HL-60 (cell line): ENCODE results near the gene TMEM108.

ENCODE experiments used
- DNase-seq, 2 experiments: peaks; one replicate each; pipeline ENCODE4 v3.0.0-alpha.2; 2010 to 2020; ENCODE audit warnings: low read depth in 1 of 2, low spot score in 1 of 2
- H3K27ac ChIP-seq: fragments of 250-450 bp; sonication (Bioruptor Pico); replicated peaks from 2 replicates; pipeline ENCODE4 v1.5.1; 2020; ENCODE audit warnings: mild to moderate bottlenecking, moderate library complexity
- H3K27me3 ChIP-seq: fragments of 250-450 bp; sonication (Bioruptor Pico); 2 replicates; pipeline ENCODE4 v1.5.1; 2021; ENCODE audit warnings: mild to moderate bottlenecking, moderate library complexity; ENCODE audit not compliant: insufficient read depth, poor library complexity, severe bottlenecking
- H3K4me3 ChIP-seq: replicated peaks from 2 replicates; pipeline ENCODE4 v1.5.1; 2011; ENCODE audit warnings: mild to moderate bottlenecking, control low read depth, low read length; ENCODE audit not compliant: insufficient read depth
- CTCF ChIP-seq: IDR thresholded peaks from one replicate; pipeline ENCODE4 v1.5.1; 2011; ENCODE audit warnings: low read length, control low read depth, inconsistent platforms; ENCODE audit not compliant: insufficient read depth
- GABPA ChIP-seq: IDR thresholded peaks from 2 replicates; pipeline ENCODE4 v1.6.1; 2012; ENCODE audit warnings: low read depth
- POLR2AphosphoS5 ChIP-seq: IDR thresholded peaks from 2 replicates; pipeline ENCODE4 v1.6.1; 2012; ENCODE audit warnings: low read depth
- SPI1 ChIP-seq: IDR thresholded peaks from 2 replicates; pipeline ENCODE4 v1.6.1; 2012; ENCODE audit warnings: low read depth, mild to moderate bottlenecking, borderline replicate concordance
- TF ChIP-seq, protein P1 (sequence below): IDR thresholded peaks from 2 replicates; pipeline ENCODE4 v1.6.1; 2012; ENCODE audit warnings: low read depth; ENCODE audit not compliant: insufficient replicate concordance

The TMEM108 gene

DNA sequence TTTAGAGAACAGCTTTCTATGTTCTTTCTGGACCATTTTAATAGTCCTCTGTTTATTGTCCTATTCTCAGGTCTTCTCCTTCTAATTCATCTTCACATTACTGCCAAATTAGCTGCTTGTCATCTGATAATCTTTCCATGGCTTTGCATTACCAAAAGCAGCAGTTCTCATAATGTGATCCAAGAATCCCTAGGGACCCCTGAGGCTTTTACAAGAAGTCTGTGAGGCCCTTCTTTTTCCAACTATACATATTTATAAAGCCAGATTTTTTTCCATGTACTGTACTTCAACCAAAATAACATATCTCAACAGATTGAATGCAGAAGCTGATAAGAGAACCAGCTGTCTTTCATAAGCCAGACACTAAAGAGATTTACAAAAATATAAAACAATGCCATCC lies 199.2 kb downstream of the TMEM108 start:
- Histone ChIP-seq H3K27me3 (peaks cover 2% of the 10 kb centered on the region), H3K4me3 (no peak overlapping the region), H3K27ac (no peak overlapping the region)
- no peak for TF ChIP-seq GABPA
- TF ChIP-seq CTCF = no peak
- TF ChIP-seq, protein P1, sequence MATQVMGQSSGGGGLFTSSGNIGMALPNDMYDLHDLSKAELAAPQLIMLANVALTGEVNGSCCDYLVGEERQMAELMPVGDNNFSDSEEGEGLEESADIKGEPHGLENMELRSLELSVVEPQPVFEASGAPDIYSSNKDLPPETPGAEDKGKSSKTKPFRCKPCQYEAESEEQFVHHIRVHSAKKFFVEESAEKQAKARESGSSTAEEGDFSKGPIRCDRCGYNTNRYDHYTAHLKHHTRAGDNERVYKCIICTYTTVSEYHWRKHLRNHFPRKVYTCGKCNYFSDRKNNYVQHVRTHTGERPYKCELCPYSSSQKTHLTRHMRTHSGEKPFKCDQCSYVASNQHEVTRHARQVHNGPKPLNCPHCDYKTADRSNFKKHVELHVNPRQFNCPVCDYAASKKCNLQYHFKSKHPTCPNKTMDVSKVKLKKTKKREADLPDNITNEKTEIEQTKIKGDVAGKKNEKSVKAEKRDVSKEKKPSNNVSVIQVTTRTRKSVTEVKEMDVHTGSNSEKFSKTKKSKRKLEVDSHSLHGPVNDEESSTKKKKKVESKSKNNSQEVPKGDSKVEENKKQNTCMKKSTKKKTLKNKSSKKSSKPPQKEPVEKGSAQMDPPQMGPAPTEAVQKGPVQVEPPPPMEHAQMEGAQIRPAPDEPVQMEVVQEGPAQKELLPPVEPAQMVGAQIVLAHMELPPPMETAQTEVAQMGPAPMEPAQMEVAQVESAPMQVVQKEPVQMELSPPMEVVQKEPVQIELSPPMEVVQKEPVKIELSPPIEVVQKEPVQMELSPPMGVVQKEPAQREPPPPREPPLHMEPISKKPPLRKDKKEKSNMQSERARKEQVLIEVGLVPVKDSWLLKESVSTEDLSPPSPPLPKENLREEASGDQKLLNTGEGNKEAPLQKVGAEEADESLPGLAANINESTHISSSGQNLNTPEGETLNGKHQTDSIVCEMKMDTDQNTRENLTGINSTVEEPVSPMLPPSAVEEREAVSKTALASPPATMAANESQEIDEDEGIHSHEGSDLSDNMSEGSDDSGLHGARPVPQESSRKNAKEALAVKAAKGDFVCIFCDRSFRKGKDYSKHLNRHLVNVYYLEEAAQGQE = no peak
- no peak for TF ChIP-seq SPI1
- no peak for TF ChIP-seq POLR2AphosphoS5
- no peak for DNase-seq

DNA sequence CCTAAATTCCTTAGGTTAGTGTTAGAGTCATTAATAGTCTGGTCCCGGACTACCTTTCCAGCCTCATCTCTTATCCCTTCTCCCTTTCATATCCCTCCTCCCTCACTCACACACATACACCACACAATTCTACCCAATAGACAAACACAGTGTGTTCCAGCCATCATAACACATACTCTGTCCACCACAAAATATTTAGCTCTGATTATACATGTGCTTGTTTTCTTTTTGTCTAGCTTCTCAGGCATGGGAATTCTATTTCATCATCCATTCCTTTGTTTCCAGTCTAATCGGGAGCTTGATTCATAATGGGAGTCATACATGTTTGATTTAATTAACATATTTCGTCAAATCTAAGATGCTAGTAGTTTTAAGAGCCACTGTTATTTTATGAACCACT lies 199.8 kb downstream of the TMEM108 start:
- no peak overlapping the region for H3K4me3 ChIP-seq
- H3K27ac ChIP-seq = no peak overlapping the region
- TF ChIP-seq GABPA = no peak
- TF ChIP-seq SPI1 = no peak
- TF ChIP-seq POLR2AphosphoS5 = no peak
- TF ChIP-seq CTCF = no peak
- TF ChIP-seq, protein P1 = no peak
- no peak for DNase-seq
- H3K27me3 ChIP-seq = peaks cover 2% of the 10 kb centered on the region

DNA sequence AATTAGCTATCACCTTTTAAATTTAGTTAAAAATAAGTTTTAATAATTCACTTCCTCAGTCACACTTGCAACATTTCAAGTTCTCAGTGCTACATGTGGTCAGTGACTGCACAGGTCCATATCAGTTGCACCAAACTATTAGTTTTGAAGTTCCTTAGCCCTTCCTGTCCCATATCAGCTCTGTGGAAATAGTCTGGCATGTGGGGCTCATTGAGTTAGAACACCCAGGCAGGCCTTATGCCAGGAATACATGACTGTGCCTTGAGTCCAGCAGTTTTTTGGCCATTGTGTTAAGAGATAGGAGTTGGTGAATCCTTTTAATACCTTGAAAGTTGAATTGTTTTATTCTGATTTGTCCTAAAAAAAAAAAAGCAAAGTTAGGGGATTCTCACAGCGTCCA lies 207.9 kb downstream of the TMEM108 start:
- no peaks in the 10 kb centered on the region for H3K27me3 ChIP-seq
- no peak overlapping the region for H3K27ac ChIP-seq
- no peak for DNase-seq
- TF ChIP-seq POLR2AphosphoS5 (no peak), CTCF (no peak), SPI1 (no peak), GABPA (no peak)
- TF ChIP-seq, protein P1 = no peak
- no peak overlapping the region for H3K4me3 ChIP-seq
